Astrocyte (in vitro differentiated cells and primary cell): ENCODE data around the gene ABCG4. TPM values are rescaled to one million over a fixed set of nuclear protein-coding genes. Genes with fewer than 3 reads are reported as not detected.

Experiments
- DNase-seq: peaks from one replicate; pipeline ENCODE4 v3.0.0-alpha.2; 2010; ENCODE audit warnings: low read depth
- FAIRE-seq: peaks from 2 replicates; lab custom pipeline; 2011; peaks lifted over from hg19 to GRCh38; lab: Jason Lieb, UNC
- H2AFZ ChIP-seq: 2 replicates; pipeline ENCODE4 v1.6.0; 2012; ENCODE audit warnings: low read depth, low read length, inconsistent platforms
- H3K27ac ChIP-seq: 2 replicates; pipeline ENCODE4 v1.5.1; 2011; ENCODE audit warnings: low read depth, low read length, inconsistent platforms
- H3K27me3 ChIP-seq: 2 replicates; pipeline ENCODE4 v1.6.0; 2011; ENCODE audit warnings: low read length, inconsistent platforms; ENCODE audit not compliant: insufficient read depth
- H3K36me3 ChIP-seq: 2 replicates; pipeline ENCODE4 v1.5.1; 2011; ENCODE audit warnings: low read length, inconsistent platforms; ENCODE audit not compliant: insufficient read depth
- H3K4me1 ChIP-seq: 2 replicates; pipeline ENCODE4 v1.5.1; 2011; ENCODE audit warnings: low read length, inconsistent platforms; ENCODE audit not compliant: insufficient read depth
- H3K4me2 ChIP-seq: 2 replicates; pipeline ENCODE4 v1.6.0; 2012; ENCODE audit warnings: low read length, inconsistent platforms
- H3K4me3 ChIP-seq: 2 replicates; pipeline ENCODE4 v1.5.1; 2011; ENCODE audit warnings: low read depth, mild to moderate bottlenecking, low read length, inconsistent platforms; ENCODE audit not compliant: insufficient read depth
- H3K79me2 ChIP-seq: 2 replicates; pipeline ENCODE4 v1.6.0; 2012; ENCODE audit warnings: mild to moderate bottlenecking, low read length, inconsistent platforms; ENCODE audit not compliant: insufficient read depth
- H3K9ac ChIP-seq: 2 replicates; pipeline ENCODE4 v1.6.0; 2012; ENCODE audit warnings: mild to moderate bottlenecking, low read length, inconsistent platforms
- H3K9me3 ChIP-seq: 2 replicates; pipeline ENCODE4 v1.5.1; 2012; ENCODE audit warnings: low read depth, mild to moderate bottlenecking, low read length, inconsistent platforms; ENCODE audit not compliant: insufficient read depth
- H4K20me1 ChIP-seq: 2 replicates; pipeline ENCODE4 v1.6.0; 2012; ENCODE audit warnings: low read length, inconsistent platforms; ENCODE audit not compliant: insufficient read depth
- H3K27ac Mint-ChIP-seq: one replicate; pipeline ENCODE4 v1.8.0; 2021; ENCODE audit warnings: mild to moderate bottlenecking, mixed read lengths; ENCODE audit not compliant: unreplicated experiment
- H3K27me3 Mint-ChIP-seq: one replicate; pipeline ENCODE4 v1.8.0; 2021; ENCODE audit warnings: low read depth, mixed read lengths; ENCODE audit not compliant: unreplicated experiment
- H3K36me3 Mint-ChIP-seq: one replicate; pipeline ENCODE4 v1.8.0; 2021; ENCODE audit warnings: low read depth, mixed read lengths; ENCODE audit not compliant: unreplicated experiment
- H3K4me1 Mint-ChIP-seq: one replicate; pipeline ENCODE4 v1.8.0; 2021; ENCODE audit warnings: low read depth, mixed read lengths; ENCODE audit not compliant: unreplicated experiment
- H3K4me3 Mint-ChIP-seq: one replicate; pipeline ENCODE4 v1.8.0; 2021; ENCODE audit warnings: mild to moderate bottlenecking, moderate library complexity, mixed read lengths; ENCODE audit not compliant: unreplicated experiment
- H3K9me3 Mint-ChIP-seq: one replicate; pipeline ENCODE4 v1.8.0; 2021; ENCODE audit warnings: mild to moderate bottlenecking, mixed read lengths; ENCODE audit not compliant: unreplicated experiment
- CTCF ChIP-seq: IDR thresholded peaks from 2 replicates; pipeline ENCODE4 v1.5.1; 2011; ENCODE audit warnings: low read depth, mild to moderate bottlenecking, inconsistent platforms, low read length, moderate library complexity; ENCODE audit not compliant: insufficient read depth
- EZH2 ChIP-seq: IDR thresholded peaks from 2 replicates; pipeline ENCODE4 v1.6.1; 2012; ENCODE audit warnings: mild to moderate bottlenecking, low read length, inconsistent platforms; ENCODE audit not compliant: insufficient read depth
- total RNA-seq: library from RNA; stranded (reverse); gene quantifications from 2 replicates; pipeline ENCODE4 v1.2.1, GENCODE V29; 2021

The ABCG4 gene
- total RNA-seq, 1 donor from 2014 or later = 1.5 TPM

- Histone ChIP-seq H3K4me2 (peak overlapping the region; percentile 93), H3K9ac (peak overlapping the region; percentile 91), H3K27me3 (no peaks in the 10 kb centered on the region), H3K27ac (peak overlapping the region; percentile 66), H4K20me1 (peaks cover 11% of the 10 kb centered on the region), H2AFZ (peak overlapping the region; percentile 91), H3K36me3 (peaks cover 7% of the 10 kb centered on the region), H3K9me3 (no peaks in the 10 kb centered on the region), H3K4me1 (peaks cover 16% of the 10 kb centered on the region), H3K79me2 (peaks cover 31% of the 10 kb centered on the region), H3K4me3 (peak overlapping the region; percentile 94)
- Mint-ChIP-seq H3K36me3 (peaks cover 10% of the 10 kb centered on the region), H3K27me3 (no peaks in the 10 kb centered on the region), H3K27ac (peak overlapping the region; percentile 92), H3K9me3 (no peaks in the 10 kb centered on the region), H3K4me3 (peak overlapping the region; percentile 98), H3K4me1 (peaks cover 6% of the 10 kb centered on the region)
- no peak for FAIRE-seq
- no peak for TF ChIP-seq EZH2
- TF ChIP-seq CTCF = no peak
- DNase-seq = no peak
These were observed 27.1 kb upstream of the ABCG4 start for GRCh38 chr11:119121811-119122124.

GRCh38 chr11:119125821-119126220 lies 23.0 kb upstream of the ABCG4 start:
- DNase-seq (no peak), FAIRE-seq (no peak)
- no peaks in the 10 kb centered on the region for H3K27me3 Mint-ChIP-seq
- no peak overlapping the region for H3K27ac Mint-ChIP-seq
- Histone ChIP-seq H3K4me3 (no peak overlapping the region), H3K36me3 (peaks cover 7% of the 10 kb centered on the region), H3K4me1 (peaks cover 10% of the 10 kb centered on the region), H3K27me3 (no peaks in the 10 kb centered on the region), H3K9ac (no peak overlapping the region), H3K4me2 (no peak overlapping the region), H3K79me2 (peaks cover 31% of the 10 kb centered on the region), H3K9me3 (no peaks in the 10 kb centered on the region), H3K27ac (no peak overlapping the region), H4K20me1 (peaks cover 20% of the 10 kb centered on the region), H2AFZ (no peak overlapping the region)
- H3K9me3 Mint-ChIP-seq = no peaks in the 10 kb centered on the region
- no peak for TF ChIP-seq CTCF
- no peak for TF ChIP-seq EZH2
- peaks cover 15% of the 10 kb centered on the region for H3K4me1 Mint-ChIP-seq
- peaks cover 10% of the 10 kb centered on the region for H3K36me3 Mint-ChIP-seq
- no peak overlapping the region for H3K4me3 Mint-ChIP-seq

- Mint-ChIP-seq H3K4me3 (no peak overlapping the region), H3K27me3 (no peaks in the 10 kb centered on the region), H3K9me3 (no peaks in the 10 kb centered on the region), H3K27ac (no peak overlapping the region), H3K36me3 (peaks cover 19% of the 10 kb centered on the region), H3K4me1 (peaks cover 18% of the 10 kb centered on the region)
- Histone ChIP-seq H3K9ac (no peak overlapping the region), H3K27ac (no peak overlapping the region), H2AFZ (no peak overlapping the region), H3K4me2 (no peak overlapping the region), H3K9me3 (no peaks in the 10 kb centered on the region), H3K79me2 (peaks cover 27% of the 10 kb centered on the region), H4K20me1 (peaks cover 20% of the 10 kb centered on the region), H3K36me3 (peaks cover 13% of the 10 kb centered on the region), H3K4me3 (no peak overlapping the region), H3K4me1 (peaks cover 7% of the 10 kb centered on the region), H3K27me3 (no peaks in the 10 kb centered on the region)
- no peak for TF ChIP-seq EZH2
- no peak for TF ChIP-seq CTCF
- no peak for FAIRE-seq
- no peak for DNase-seq
These were observed 22.1 kb upstream of the ABCG4 start for GRCh38 chr11:119126675-119127268.
